GM10248 (cell line): ENCODE measurements around the gene TIMP4.
A peak's percentile ranks its signal among the peaks of the same experiment; 100 is the strongest.

Experiments
- CTCF ChIA-PET: fragments of 300-600 bp; sonication (Branson Sonifier 250); formaldehyde crosslinking; extraction: SDS; loops from one replicate; lab custom pipeline; 2021; ENCODE audit warnings: antibody characterized with exemption; lab: Yijun Ruan, JAX
- POLR2A ChIA-PET: fragments of 350-650 bp; sonication (Branson Sonifier 250); formaldehyde crosslinking; extraction: SDS; loops from one replicate; lab custom pipeline; 2020; ENCODE audit warnings: antibody characterized with exemption; lab: Yijun Ruan, JAX
- DNase-seq: peaks from one replicate; pipeline ENCODE4 v3.0.0; 2012; ENCODE audit errors: extremely low spot score
- TF ChIP-seq, protein P1 (sequence below): IDR thresholded peaks from 2 replicates; pipeline ENCODE4 v1.5.1; 2012; ENCODE audit warnings: mild to moderate bottlenecking, low read depth; ENCODE audit errors: extremely low read depth, missing control alignments, control extremely low read depth

The TIMP4 gene

DNA sequence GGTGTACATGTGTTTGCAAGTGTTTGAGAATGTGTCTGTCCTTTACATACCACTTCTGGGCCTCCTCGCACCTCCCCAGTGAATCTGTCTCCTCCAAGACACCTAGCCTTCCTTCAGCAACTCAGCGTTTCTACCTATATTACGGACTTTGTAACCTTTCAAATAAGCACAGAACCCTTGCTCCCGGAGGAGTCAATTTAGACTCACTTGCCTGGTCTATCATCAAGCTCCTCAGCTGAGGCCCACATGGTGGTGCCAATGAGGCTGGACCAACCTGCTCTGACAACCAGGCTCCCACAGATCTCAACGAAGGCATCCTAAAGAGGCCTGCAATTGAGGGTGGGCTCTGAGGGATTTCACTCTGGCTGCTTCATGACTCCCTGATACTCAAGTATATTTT is 32.8 kb upstream of the TIMP4 start:
- DNase-seq: no peak
- TF ChIP-seq, protein P1, sequence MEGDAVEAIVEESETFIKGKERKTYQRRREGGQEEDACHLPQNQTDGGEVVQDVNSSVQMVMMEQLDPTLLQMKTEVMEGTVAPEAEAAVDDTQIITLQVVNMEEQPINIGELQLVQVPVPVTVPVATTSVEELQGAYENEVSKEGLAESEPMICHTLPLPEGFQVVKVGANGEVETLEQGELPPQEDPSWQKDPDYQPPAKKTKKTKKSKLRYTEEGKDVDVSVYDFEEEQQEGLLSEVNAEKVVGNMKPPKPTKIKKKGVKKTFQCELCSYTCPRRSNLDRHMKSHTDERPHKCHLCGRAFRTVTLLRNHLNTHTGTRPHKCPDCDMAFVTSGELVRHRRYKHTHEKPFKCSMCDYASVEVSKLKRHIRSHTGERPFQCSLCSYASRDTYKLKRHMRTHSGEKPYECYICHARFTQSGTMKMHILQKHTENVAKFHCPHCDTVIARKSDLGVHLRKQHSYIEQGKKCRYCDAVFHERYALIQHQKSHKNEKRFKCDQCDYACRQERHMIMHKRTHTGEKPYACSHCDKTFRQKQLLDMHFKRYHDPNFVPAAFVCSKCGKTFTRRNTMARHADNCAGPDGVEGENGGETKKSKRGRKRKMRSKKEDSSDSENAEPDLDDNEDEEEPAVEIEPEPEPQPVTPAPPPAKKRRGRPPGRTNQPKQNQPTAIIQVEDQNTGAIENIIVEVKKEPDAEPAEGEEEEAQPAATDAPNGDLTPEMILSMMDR: no peak
- ChIA-PET CTCF (interaction anchor here (1.2 to 3.8 kb wide), 2 partner anchors 14 to 288 kb away, joined by 4 to 23 read pairs; no protein-coding TSS in a partner anchor), POLR2A (no interaction called here)

DNA sequence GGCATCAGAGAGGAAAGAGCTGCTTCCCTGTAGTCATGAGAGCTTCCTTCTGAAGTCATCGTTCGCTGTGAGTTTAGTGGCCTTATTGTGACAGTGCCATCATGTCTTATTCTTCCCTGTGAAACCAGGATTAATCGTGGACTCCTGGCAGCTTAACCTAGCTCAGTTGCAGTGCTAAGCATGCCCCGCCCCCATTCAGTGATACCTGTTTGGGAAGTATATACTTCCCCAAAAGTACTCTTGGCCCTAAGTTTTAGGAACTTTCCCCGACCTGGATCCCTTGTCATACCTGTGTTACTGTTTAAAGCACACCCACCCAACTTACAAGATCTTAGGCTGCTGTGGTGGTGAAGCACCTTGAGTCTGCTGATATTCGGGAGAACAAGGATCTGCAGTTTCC is 32.1 kb upstream of the TIMP4 start:
- ChIA-PET POLR2A (no interaction called here), CTCF (interaction anchor here (1.1 to 3.8 kb wide), 4 partner anchors 9 to 289 kb away, joined by 3 to 23 read pairs (median 4); no protein-coding TSS in a partner anchor)
- no peak for DNase-seq
- TF ChIP-seq, protein P1: no peak

DNA sequence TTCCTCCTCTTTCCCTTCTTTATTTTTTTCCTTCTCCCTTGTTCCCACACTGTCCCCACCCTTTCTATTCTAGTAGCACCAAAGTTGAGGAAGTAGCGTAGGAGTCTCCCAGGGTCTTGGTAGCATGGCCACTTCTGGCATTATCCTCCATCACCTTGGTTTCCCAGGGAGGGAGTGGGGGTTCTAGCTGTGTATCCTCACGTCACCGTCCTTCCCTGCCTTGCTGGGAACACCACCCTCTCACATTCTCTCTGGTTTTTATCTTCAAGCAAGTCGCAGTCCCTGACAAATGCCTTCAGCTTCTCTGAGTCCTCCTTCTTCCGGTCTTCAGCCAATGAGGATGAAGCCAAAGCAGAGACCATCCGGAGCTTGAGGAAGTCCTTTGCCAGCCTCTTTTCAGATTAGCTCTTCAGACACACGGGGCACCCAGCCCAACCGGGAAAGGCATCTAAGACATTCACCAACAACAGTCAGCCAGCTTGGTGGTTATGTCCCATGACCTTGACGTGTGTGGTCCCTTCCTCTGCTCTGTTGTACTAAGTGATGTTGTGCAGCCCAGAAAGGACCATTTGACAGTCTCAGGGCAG is 31.6 kb upstream of the TIMP4 start:
- no peak for DNase-seq
- ChIA-PET CTCF (interaction anchor here (1.1 to 3.8 kb wide), 4 partner anchors 9 to 289 kb away, joined by 3 to 23 read pairs (median 4); no protein-coding TSS in a partner anchor), POLR2A (no interaction called here)
- TF ChIP-seq, protein P1: no peak

DNA sequence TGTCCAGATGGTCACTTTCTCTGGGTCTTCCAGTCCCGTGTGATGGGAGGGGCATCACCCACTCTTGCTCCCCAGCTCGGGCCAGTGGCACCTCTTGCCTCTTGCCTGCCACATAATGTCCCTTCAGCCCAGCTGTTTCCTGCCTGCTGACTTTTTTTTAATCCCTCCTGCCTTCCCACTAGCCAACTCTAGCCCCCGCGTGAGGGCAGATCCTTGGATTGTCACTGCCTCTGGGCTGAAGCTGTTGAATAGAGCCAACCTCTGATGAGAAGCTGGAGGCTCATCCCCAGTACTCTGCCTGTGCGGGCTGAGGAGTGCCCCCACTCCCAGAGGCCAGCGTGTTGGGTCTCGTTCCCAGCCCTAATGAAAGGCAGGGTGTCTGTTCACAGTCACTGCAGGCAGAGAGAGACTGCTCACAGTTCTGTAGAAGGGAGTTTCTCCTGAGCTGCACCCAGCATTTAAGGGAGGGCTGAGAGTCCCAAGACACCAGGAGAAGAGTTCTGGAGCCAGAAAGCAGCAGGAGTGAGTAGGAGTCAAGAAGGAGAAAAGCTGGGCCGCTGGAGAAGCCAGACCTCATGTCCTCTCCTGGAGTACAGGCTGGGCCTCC is 30.1 kb upstream of the TIMP4 start:
- TF ChIP-seq, protein P1: no peak
- ChIA-PET CTCF (interaction anchor here (1.1 to 6.2 kb wide), 4 partner anchors 9 to 19 kb away, joined by 3 to 74 read pairs (median 4); no protein-coding TSS in a partner anchor), POLR2A (no interaction called here)
- DNase-seq: no peak

DNA sequence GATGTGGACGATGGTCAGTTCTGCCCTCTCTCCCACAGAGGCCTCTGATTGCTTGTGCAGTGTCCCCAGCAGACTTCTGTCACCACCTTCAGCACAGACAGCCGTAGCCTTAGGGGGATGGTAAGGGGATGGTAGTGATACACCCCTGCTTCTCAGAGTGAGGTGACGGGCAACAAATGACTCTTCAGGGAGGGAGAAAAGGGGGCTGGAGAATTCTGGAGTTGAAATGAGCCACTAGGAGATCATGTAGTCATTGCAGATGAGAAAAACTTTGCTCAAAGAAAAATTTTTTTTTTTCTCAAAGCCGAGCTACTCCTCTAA is 29.6 kb upstream of the TIMP4 start:
- TF ChIP-seq, protein P1: no peak
- CTCF ChIA-PET: interaction anchor here (1.1 to 6.2 kb wide), 4 partner anchors 8 to 20 kb away, joined by 3 to 74 read pairs (median 4); no protein-coding TSS in a partner anchor
- POLR2A ChIA-PET: no interaction called here
- no peak for DNase-seq

DNA sequence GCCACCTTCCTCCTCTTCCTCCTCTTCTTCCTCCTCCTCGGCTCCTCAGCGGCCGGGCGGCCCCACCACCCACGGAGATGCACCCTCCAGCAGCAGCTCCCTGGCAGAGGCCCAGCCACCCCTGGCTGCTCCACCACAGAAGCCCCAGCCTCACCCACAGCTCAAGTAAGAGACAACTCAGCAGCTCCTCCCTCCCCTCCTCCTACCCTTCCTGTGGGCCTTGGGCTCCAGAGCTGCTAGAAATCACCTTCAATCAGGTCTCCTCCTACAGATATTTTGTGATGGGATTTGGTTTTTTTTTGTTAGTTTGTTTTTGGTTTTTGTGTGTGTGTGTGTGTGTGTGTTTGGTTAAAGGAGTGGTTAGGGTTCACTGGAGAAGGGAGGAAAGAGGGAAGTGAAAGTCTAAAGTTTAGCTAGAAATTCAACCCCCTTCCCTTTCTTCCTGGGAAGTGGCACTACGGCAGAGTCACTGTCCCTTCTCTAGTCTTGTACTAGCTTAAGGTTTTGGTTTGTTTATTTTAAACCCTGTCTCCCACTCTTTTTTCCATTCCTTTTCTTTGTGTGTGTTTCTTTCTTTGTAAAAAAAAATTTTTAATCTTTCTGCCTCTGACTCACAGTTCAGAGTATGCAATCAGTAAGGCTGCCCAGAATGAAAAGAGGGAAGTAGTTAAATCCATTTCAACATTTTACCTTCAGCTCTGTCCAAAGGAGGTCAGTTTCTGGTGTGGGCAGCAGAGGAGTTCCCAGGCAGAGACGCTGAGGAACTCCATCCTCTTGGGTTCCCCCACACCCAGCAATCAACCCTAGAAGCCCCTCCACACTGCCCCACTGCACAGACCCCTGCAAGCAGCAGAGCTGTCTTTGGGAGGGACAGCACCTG is 29.0 kb upstream of the TIMP4 start:
- TF ChIP-seq, protein P1: no peak
- ChIA-PET CTCF (interaction anchor here (1.0 to 6.2 kb wide), 5 partner anchors 8 to 292 kb away, joined by 3 to 74 read pairs (median 4); no protein-coding TSS in a partner anchor), POLR2A (no interaction called here)
- peak; percentile 62 for DNase-seq
